ENCODE results near the gene ATAD3B.
"Not testable (repeated sequence)": the region's sequence is repeated elsewhere in the genome, so short reads cannot be mapped to it uniquely, and the experiment has no call there.

Gene ATAD3B

DNA sequence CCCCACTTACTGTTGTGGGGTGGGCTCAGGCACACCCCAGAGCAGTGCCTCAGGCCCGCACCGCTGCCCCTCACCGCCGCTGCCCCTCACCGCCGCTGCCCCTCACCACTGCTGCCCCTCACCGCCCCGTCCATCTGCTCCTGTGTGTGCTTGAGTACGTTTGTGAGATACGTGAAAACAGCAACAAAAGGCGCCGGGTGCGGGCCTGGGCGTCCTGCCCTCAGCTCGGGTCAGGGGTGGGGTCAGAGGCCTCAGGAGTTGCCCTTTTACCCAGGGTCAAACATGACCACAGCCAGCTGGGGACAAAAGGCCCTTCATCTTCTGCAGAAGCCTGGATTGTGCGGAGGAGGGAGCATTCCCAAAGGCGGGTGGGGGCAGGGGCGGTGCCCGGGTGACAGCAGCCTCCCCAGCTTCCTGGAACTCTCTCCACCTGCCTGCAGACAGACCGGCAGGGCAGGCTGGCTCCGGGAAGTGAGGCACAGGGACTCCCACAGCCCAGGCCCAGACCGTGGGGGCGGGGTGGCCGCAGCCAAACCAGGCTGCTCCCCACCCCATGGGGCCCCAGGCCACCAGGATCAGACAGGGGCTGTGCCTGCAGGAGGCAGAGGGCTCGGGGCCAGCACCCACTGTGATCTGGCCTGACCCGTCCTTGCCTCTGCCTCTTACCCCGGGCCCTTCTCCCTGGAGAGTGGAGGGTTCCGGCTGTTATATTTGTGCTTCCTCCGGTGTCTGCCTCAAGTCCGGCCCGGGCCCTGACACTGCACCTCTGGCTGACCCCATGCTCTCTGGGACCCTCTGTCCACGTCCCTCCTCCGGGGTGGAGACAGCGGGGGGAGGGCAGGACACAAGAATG lies 38.4 kb upstream of the ATAD3B start:
- no peak for DNase-seq (ENCODE audit: low read depth)

DNA sequence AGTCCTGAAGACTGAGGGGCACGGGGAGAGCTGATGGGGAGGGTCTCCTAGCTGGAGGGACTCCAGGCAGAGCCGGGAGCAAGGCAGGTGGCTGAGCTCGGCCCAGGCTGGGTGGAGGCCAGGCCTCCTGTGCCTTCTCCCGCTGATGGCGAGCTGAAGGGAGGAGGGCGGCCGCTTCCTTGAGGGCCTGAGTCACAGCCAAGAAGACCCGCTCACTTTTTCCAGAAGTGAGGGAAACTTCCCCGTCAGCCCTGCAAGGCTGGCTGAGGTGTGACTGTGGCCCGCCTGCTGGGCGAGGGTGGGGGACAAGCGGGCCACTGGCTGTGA lies 37.8 kb upstream of the ATAD3B start:
- DNase-seq (ENCODE audit: low read depth) = peak; percentile 25

DNA sequence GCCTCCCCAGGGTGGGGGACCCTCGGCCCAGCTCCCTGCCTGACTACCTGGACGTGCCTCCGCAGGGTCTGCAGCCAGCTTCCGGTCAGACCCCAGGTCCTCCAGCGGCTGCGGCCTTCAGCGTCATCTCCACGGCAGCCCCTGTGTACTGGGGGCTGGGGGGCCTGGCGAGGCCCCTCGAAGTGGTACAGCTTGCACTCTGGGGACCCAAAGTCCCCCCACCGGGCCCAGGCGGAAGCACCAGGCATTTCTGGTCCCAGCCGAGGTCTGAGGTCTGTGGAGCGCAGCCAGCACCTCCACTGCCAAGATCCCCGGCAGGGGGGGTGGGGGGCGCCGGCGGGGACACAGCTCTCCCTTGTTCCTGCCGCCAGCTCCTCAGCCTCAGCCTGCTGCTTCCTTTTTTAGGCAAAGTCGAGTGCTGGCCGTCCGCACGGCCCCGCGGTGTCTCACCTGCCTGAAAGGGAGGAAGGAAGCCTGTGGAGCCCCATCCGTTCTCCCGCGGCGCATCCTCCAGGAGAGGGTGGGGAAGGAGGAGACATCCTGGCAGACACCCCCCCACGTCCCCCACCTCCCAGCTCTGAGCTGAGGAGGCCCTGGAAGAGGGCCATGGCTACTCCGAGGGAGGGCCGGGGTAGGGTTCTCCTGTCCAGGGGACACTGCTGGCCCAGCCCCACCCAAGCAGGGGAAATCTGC lies 37.3 kb upstream of the ATAD3B start:
- DNase-seq (ENCODE audit: low read depth) = no peak

DNA sequence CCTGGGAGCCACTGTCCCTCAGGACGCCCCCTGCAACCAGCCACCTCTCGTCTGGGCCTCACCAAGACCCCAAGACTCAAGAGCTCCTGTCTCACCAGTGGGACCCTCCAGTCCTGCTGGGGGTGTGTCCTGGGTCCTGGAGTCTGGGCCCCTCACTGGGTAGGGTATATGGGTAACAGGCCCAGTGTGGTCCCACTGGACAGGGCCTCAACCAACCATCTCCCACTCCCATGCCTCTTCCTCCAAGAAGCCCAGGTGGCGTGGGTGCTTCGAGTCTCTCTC lies 36.8 kb upstream of the ATAD3B start:
- no peak for DNase-seq (ENCODE audit: low read depth)

DNA sequence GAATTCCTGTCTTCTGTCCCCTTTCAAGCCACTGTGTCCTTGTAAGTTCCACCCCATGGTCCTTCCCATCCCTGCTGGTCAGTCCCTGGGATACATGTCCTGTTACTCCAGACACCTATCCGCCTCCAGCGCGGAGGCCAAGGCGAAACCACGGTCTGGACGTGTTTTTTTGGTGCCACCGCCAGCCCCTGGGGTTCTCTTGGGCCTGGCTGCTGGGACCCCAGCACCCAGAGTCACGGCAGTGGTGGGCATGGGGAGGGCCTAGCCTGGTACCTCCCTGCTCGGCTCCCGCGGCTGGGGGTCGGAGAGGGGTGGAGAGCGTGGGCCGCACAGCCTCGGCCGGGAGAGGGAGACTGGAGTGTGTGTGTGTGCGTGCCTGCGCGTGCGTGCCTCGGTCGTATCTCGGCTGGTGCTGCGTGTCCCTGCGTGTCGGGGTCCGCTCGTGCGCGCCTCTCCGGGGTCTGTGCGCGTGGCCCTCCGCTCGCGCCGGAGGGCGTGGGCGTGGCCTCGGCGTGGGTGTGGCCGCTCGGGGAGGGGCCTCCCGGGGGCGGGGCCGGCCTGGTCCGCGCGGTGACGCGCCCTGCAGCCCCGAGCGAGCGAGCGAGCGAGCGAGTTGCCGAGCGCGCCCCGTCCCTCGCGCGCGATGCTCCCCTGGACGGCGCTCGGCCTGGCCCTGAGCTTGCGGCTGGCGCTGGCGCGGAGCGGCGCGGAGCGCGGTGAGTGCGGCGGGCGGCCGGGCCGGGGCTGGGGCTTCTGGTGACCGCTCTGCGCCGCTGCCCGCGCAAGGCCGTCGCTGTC lies 36.3 kb upstream of the ATAD3B start, which contains the start of gene VWA1:
VWA1 (plus strand) TSS at position 585 of the 798 bp plus-strand sequence; CDS start at position 644, 59 bp downstream.
- no peak for DNase-seq (ENCODE audit: low read depth)

DNA sequence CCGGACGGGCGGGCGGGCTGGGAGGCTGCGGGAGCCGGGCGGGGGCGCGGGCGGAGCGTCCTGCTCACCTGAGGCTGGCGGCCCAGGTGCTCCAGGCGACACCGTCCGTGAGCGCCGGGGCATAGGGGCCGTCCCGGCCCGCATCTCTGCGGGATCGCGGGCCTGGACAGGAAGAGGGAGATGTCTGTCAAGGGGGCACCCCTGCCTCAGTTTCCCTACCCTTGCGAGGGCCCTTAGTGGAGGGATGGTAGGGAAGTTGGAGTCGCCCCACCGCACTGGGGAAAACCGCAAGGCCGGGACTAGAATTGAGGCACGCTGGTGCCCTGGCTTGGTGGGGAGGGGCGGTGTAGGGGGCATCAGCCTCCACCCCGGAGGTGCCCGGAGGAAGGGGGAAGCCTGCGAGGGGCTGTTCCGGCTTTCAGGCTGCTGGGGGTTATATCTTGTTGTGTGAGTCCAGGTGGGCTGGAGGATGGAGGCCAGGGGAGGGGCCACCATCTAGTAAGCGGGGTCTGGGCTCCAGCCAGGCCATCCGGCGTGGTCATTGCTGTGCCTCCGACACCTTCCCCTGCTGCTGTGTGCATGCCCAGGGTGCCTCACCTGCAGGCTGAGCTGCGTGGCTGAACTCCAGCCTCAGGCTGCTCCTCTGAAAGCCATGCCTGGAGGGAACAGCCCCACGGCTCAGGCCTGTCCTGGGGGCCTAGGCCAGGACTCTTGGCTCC lies 35.5 kb upstream of the ATAD3B start:
- no peak for DNase-seq (ENCODE audit: low read depth)

DNA sequence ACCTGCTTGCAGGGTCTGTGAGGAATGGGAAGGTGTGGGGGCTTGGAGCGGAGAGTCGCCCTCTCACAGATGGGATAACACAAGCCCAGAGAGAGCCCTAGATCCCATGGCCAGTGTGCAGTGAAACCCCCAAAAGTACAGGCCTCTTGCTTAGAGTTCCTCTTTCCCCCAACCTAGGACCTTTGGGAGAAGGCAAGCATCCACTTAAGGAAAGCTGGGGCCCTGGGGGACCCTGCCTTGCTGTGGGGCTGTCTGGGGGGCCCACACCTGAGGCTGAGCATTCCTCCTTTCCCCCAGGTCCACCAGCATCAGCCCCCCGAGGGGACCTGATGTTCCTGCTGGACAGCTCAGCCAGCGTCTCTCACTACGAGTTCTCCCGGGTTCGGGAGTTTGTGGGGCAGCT lies 34.9 kb upstream of the ATAD3B start:
- no peak for DNase-seq (ENCODE audit: low read depth)

DNA sequence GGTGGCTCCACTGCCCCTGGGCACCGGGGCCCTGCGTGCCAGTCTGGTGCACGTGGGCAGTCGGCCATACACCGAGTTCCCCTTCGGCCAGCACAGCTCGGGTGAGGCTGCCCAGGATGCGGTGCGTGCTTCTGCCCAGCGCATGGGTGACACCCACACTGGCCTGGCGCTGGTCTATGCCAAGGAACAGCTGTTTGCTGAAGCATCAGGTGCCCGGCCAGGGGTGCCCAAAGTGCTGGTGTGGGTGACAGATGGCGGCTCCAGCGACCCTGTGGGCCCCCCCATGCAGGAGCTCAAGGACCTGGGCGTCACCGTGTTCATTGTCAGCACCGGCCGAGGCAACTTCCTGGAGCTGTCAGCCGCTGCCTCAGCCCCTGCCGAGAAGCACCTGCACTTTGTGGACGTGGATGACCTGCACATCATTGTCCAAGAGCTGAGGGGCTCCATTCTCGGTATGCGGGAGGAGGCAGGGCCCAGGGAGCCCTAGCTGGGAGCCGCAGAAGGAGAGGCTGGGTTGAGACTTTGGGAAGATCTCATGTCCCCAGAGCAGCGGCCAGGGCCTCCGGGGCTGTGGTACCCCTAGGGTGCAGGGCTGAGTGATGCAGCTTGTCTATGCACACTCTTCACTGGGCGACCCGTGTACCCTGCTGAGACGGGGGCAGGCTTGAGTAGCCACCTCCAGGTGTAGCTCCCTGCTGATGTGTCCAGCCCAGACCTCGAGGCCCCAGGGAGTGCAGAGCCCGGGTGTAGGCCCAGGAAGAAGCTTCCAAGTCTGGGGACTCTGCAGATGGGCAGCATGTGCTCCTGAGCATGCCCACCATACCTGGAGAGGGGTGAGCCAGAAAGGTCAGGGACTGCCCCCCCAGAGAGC lies 34.3 kb upstream of the ATAD3B start:
- no peak for DNase-seq (ENCODE audit: low read depth)

DNA sequence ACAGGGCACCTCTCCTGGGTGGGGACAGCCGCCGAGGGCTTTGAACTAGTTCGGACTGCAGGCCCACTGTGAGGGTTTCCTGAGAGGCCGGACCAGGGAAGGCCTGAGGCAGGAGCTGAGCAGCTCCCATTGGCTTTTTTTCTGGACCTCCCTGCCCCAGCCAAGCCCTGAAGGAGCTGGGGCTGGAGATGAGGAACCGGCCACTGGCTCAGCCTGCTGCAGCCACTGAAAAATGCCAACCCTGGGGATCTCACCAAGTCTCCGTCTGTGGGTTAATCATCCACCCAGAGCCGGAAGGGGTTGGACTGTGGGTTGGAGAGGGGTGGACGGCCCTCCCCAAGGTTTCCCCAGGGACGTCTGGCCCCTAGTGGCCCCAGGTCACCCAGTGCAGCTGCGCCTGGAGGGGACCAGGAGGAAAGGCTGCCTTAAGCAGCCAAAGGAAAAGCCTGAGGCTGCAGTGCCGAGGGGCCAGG lies 33.6 kb upstream of the ATAD3B start:
- DNase-seq (ENCODE audit: low read depth) = no peak

DNA sequence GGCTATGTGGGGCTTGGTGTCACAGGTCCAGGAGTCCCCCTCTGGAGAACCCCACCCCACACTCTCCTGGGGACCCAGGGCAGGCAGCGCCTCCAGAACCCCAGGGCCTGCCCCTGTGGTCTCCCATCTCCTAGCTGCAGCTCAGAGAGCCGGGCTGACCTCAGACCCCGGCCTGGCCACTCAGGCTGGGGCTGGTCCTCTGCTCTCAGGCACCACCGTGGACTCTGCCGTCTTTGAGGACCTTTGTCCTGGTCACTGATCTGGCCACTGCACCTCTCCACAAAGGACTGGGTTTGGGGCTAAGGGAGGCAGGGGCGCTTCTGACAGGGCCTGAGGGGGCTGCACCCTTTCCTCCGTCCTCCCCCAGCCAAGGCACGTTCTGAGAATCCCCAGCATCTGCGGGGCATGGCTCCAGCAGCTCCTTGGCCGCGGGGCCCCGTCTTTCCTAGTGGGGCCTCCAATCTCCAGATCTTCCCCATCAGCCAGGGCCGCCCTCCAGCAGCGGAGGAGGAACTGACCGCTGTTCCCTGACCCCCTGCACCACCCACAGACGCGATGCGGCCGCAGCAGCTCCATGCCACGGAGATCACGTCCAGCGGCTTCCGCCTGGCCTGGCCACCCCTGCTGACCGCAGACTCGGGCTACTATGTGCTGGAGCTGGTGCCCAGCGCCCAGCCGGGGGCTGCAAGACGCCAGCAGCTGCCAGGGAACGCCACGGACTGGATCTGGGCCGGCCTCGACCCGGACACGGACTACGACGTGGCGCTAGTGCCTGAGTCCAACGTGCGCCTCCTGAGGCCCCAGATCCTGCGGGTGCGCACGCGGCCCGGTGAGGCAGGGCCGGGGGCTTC lies 32.8 kb upstream of the ATAD3B start:
- no peak for DNase-seq (ENCODE audit: low read depth)

DNA sequence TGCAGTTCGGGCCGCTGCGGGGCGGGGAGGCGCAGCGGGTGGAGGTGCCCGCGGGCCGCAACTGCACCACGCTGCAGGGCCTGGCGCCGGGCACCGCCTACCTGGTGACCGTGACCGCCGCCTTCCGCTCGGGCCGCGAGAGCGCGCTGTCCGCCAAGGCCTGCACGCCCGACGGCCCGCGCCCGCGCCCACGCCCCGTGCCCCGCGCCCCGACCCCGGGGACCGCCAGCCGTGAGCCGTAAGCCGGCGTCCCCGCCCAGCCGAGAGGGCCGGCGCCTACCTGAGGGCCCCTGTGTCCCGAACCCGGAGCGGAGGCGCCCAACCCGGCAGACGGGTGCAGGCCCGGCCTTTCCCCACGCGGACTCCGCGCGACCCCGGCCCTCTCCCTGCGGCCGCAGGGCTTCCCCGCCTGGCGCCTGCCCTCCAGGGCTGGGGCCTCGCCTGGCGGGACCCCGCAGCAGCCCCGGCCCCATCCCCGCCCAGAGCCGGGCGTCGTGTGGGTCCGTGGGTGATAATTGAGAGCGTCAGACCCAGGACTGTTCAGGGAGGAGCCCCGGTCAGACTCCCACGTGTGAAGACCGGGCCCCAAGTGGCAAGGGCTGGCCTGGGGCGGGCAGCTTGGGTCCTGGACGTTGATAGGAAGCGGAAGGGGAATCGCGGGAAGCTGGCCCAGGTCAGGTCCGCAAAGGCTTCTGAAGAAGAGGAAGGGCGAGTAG lies 31.9 kb upstream of the ATAD3B start:
- DNase-seq (ENCODE audit: low read depth) = no peak

DNA sequence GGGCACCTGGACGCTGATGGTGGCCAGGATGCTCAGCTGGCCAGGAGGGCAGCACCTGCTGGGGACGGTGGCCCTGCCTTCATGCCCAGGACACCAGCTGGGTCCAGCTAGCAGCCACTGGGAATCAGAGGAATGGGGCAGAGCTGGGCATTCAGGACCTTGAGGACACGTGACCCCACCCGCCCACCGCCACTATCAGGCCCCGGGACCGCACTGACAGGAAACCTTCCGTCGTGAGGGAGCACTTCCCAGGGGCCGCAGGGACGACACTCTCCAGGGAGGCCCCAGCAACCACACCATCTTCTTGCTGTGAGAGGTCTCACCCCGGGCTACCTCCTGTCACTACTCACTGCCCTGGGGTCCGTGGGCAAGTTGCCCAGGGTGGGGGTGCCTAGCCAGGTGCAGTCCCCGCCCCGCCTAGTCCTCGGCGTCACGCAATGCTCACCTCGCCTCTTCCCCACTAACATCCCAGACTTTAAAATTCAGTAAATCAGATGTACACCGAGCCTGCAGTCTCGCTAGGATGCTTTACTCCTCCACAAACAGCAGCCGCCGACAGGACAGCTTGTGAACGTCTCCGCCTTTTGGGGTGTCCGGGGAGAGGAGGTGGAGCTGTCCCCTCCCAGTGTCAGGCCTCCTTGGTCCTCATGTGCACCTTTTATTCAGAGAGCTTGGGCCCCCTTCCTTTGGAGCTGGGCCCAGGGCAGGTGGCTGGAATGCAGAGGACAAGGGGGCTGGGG lies 31.1 kb upstream of the ATAD3B start:
- no peak for DNase-seq (ENCODE audit: low read depth)

DNA sequence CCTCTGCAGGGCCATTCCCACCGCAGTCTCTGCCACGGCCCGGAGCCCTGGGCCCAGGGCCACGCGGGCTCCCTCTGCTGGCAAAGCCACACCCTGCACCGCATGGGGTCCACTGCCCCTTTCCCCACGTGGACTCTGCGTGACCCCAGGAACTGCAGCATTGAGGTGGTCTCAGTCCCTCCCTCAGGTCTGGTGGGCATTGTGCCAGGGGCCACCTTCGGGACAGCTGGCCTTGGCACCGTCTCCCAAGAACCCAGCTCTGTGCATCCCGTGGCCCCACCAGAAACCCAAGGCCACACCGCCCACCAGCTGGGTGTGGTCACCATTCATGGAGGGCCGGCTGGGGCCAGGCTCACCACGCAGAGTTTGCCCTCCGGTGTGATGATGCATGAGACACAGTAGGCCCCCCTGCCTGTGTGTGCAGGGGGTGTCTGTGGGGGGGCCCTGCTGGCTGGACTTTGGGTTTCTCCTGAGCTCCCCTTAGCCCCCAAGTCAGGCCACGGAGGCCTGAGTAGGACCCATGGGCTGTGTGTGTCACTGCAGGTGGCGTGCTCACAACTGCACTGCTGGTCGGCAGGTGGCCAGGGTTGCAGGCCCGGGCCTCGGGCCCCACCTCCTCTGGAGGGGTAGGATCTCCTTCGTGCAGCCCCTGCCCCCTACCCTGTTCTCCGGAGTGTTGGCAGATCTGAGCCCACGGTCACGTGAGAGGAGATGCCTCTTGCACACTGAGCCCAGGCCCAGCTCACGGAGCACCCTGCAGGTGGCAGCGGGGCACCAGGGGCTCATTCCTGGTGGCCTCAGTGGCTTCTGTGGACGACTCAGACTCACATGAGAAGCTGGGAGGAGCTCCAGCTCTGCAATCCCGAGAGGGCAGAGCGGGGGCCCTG lies 30.3 kb upstream of the ATAD3B start:
- DNase-seq (ENCODE audit: low read depth) = no peak

DNA sequence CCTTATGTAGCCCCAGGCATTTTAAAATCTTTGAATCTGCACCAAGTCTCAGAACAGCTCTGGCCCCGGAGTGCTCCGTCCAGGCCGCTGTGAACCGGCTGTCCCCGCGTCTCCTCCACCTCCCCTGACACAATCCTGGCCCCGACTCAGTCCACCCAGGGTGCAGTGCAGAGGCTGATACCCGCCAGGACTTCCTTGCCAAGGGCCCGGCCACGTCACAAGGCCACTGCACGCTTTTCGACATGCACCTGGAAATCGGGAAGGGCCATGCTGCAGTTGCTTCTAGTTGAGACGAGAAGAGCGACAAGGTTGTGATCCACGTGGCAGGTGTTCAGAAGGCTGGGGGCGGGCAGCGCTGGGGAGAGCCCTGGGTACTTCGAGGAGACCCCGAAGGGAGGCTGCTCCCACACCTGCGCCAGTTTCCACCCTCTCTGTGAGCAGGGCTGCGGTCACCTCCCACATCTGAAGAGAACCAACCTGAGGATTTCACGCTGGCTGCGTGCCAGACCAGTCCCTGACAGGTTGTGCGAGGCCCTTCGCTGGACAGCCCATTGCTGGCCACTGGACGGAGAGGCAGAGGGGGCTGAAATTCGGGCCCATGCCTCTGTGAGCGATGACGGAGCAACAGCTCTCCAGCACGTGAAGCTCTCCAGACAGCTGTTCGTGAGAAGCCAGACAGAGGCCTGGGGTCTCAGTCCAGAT lies 29.3 kb upstream of the ATAD3B start:
- DNase-seq (ENCODE audit: low read depth) = no peak

DNA sequence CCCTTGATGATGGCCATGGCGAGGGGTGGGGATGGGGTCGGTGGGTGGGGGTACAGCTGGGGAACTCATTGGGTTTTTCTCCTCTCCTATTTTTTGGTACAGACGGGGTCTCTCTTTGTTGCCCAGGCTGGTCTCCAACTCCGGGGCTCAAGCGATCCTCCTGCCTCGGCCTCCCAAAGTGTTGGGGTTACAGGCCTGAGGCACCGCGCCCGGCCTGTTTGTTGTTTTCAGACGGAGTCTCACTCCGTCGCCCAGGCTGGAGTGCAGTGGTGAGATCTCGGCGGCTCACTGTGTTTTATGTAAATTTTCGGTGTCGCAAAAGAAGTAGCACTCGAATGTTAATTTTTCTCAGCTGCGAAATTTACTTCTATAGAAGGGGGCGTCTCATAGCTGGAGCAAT lies 24.9 kb upstream of the ATAD3B start:
- DNase-seq (ENCODE audit: low read depth) = not testable (repeated sequence)

DNA sequence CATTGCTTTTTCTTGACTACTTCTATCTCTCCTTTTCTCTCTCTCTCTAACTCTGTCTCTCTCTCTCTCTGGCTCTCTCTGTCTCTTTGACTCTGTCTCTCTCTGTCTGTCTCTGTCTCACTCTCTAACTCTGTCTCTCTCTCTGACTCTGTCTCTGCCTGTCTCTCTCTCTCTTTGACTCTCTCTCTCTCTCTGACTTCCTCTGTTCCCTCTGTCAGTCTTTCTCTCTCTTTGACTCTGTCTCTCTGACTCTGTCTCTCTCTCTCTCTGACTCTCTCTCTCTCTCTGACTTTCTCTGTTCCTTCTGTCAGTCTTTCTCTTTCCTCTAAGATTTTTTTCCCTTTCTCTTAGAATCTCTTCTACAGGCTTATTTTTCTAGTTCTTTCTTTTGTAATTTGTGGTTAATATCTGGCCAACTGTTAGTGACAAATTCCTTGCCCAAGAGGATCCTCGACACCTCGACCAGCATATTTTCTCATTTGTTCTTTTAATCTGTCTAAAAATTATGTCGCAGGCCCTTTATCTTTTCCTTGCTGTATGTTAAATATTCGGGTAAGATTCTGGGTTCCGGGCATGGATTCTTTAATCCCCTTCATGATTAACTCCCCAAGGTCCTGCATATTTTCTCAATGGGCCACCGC lies 22.3 kb upstream of the ATAD3B start, which contains the start of gene ATAD3C:
ATAD3C (plus strand) TSS at position 591 of the 641 bp plus-strand sequence. CDS start 995 bp downstream, outside the sequence.
- no peak for DNase-seq (ENCODE audit: low read depth)

DNA sequence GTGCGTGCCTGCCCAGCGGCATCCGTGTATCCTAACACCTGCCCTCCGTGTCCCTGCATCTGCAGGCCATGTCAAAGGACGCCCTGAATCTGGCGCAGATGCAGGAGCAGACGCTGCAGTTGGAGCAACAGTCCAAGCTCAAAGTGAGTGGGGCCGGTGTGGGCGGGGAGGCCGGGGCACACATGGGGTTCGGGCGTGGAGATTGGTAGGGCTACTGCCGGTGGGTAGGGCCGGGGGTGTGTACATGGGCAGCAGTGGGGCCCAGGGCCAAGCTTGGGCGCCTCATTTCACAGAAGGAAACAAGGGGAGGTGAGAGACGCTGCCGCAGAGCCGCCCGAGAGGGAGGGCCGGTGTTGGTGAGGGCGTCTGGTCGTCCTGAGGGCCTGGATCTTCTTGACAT lies 20.9 kb upstream of the ATAD3B start:
- not testable (repeated sequence) for DNase-seq (ENCODE audit: low read depth)

Data from stromal cell of bone marrow (primary cell).